MCF 10A (cell line): ENCODE measurements around the gene MET. TPM values are rescaled to one million over a fixed set of nuclear protein-coding genes. Genes with fewer than 3 reads are reported as not detected.

Experiments
- BruUV-seq: library from RNA; stranded (reverse); fragments of 400-500 nt; replicated peaks from 2 replicates; lab custom pipeline; 2021; lab: Mats Ljungman, UMichigan
- CTCF ChIA-PET: fragments of 300-600 bp; sonication (Branson Sonifier 250); formaldehyde crosslinking; extraction: SDS; loops from one replicate; lab custom pipeline; 2021; ENCODE audit warnings: antibody characterized with exemption, inconsistent platforms; lab: Yijun Ruan, JAX
- POLR2A ChIA-PET: fragments of 300-600, 350-650 bp; sonication (Branson Sonifier 250); formaldehyde crosslinking; extraction: SDS; loops from one replicate; lab custom pipeline; 2020; ENCODE audit warnings: antibody characterized with exemption, inconsistent platforms; lab: Yijun Ruan, JAX
- DNase-seq: peaks from one replicate; pipeline ENCODE4 v3.0.0-alpha.2; 2018; ENCODE audit not compliant: unreplicated experiment
- H3K27ac Mint-ChIP-seq: one replicate; pipeline ENCODE4 v1.8.0; 2022; ENCODE audit warnings: mild to moderate bottlenecking, low read depth, mixed read lengths; ENCODE audit not compliant: unreplicated experiment
- H3K27me3 Mint-ChIP-seq: one replicate; pipeline ENCODE4 v1.8.0; 2022; ENCODE audit warnings: mixed read lengths; ENCODE audit not compliant: insufficient read depth, unreplicated experiment
- H3K36me3 Mint-ChIP-seq: one replicate; pipeline ENCODE4 v1.8.0; 2022; ENCODE audit warnings: mild to moderate bottlenecking, moderate library complexity, mixed read lengths; ENCODE audit not compliant: insufficient read depth, unreplicated experiment
- H3K4me1 Mint-ChIP-seq: one replicate; pipeline ENCODE4 v1.8.0; 2022; ENCODE audit warnings: mixed read lengths; ENCODE audit not compliant: insufficient read depth, unreplicated experiment
- H3K4me3 Mint-ChIP-seq: one replicate; pipeline ENCODE4 v1.8.0; 2022; ENCODE audit warnings: mild to moderate bottlenecking, moderate library complexity, mixed read lengths; ENCODE audit not compliant: unreplicated experiment
- H3K9me3 Mint-ChIP-seq: one replicate; pipeline ENCODE4 v1.8.0; 2022; ENCODE audit warnings: mixed read lengths; ENCODE audit not compliant: unreplicated experiment
- CTCF ChIP-seq: fragments of 200-600 bp; IDR thresholded peaks from one replicate; pipeline ENCODE4 v1.8.0; 2022; ENCODE audit warnings: antibody characterized with exemption, mild to moderate bottlenecking; ENCODE audit not compliant: unreplicated experiment
- intact Hi-C: fragments of 100-400 bp; cut with micrococcal nuclease; formaldehyde crosslinking; loops from 2 replicates; pipeline ENCODE4 v1.14.1; 2022
- total RNA-seq: library from RNA; stranded (reverse); gene quantifications from 2 replicates; pipeline ENCODE4 v1.2.3, GENCODE V29; 2022

Gene MET
- total RNA-seq, 1 experiment from 2014 or later = 129 TPM

GRCh38 chr7:116787881-116788280 is 115.9 kb downstream of the MET start:
- TF ChIP-seq CTCF = no peak
- peaks cover 4% of the 10 kb centered on the region for H3K4me1 Mint-ChIP-seq
- BruUV-seq = no TSS peak
- H3K36me3 Mint-ChIP-seq = peaks cover 7% of the 10 kb centered on the region
- intact Hi-C loops = no loop called here
- CTCF ChIA-PET = interaction anchor here (0.7 kb wide), 3 partner anchors 173 to 569 kb away, joined by 3 to 4 read pairs (median 4); no protein-coding TSS in a partner anchor
- H3K27ac Mint-ChIP-seq = no peak overlapping the region
- DNase-seq = no peak
- POLR2A ChIA-PET = interaction anchor here (0.5 to 0.6 kb wide), 2 partner anchors 181 to 352 kb away, joined by 3 read pairs; no protein-coding TSS in a partner anchor
- H3K9me3 Mint-ChIP-seq = no peaks in the 10 kb centered on the region
- no peak overlapping the region for H3K4me3 Mint-ChIP-seq
- H3K27me3 Mint-ChIP-seq = no peaks in the 10 kb centered on the region

- Mint-ChIP-seq H3K4me1 (peaks cover 4% of the 10 kb centered on the region), H3K36me3 (peaks cover 12% of the 10 kb centered on the region), H3K27ac (no peak overlapping the region), H3K9me3 (no peaks in the 10 kb centered on the region), H3K27me3 (no peaks in the 10 kb centered on the region), H3K4me3 (no peak overlapping the region)
- intact Hi-C loops = no loop called here
- no peak for TF ChIP-seq CTCF
- CTCF ChIA-PET = no interaction called here
- BruUV-seq = no TSS peak
- POLR2A ChIA-PET = interaction anchor here (0.6 to 0.9 kb wide), 3 partner anchors 9 to 182 kb away, joined by 3 read pairs; no protein-coding TSS in a partner anchor
- no peak for DNase-seq
Measured at GRCh38 chr7:116788572-116789197, 116.7 kb downstream of the MET start.

GRCh38 chr7:116790025-116790424 is 118.0 kb downstream of the MET start:
- TF ChIP-seq CTCF = no peak
- ChIA-PET POLR2A (interaction anchor here (0.6 kb wide), 1 partner anchor 118 kb away, joined by 3 read pairs; no protein-coding TSS in a partner anchor), CTCF (interaction anchor here (0.9 kb wide), 1 partner anchor 18 kb away, joined by 3 read pairs; no protein-coding TSS in a partner anchor)
- no TSS peak for BruUV-seq
- intact Hi-C loops = no loop called here
- Mint-ChIP-seq H3K27me3 (no peaks in the 10 kb centered on the region), H3K4me3 (no peak overlapping the region), H3K36me3 (peaks cover 12% of the 10 kb centered on the region), H3K4me1 (peaks cover 4% of the 10 kb centered on the region), H3K9me3 (no peaks in the 10 kb centered on the region), H3K27ac (no peak overlapping the region)
- no peak for DNase-seq

- DNase-seq = no peak
- Mint-ChIP-seq H3K36me3 (peaks cover 27% of the 10 kb centered on the region), H3K9me3 (no peaks in the 10 kb centered on the region), H3K4me3 (no peak overlapping the region), H3K27ac (no peak overlapping the region), H3K27me3 (no peaks in the 10 kb centered on the region), H3K4me1 (peaks cover 8% of the 10 kb centered on the region)
- CTCF ChIA-PET = interaction anchor here (0.9 to 1.0 kb wide), 2 partner anchors 16 to 19 kb away, joined by 3 read pairs; no protein-coding TSS in a partner anchor
- POLR2A ChIA-PET = no interaction called here
- no TSS peak for BruUV-seq
- intact Hi-C loops = no loop called here
- TF ChIP-seq CTCF = no peak
Measured at GRCh38 chr7:116792813-116793212, 120.8 kb downstream of the MET start.
